HL-60/S4 treated with phorbol 12-myristate 13-acetate at 8.2 ng/mL for 4 days and 3 days (cell line): ENCODE data around the gene GNG4.
"Not testable (repeated sequence)": the region's sequence is repeated elsewhere in the genome, so short reads cannot be mapped to it uniquely, and the experiment has no call there.

ENCODE experiments used
- in situ Hi-C: fragments of 300-500 bp; cut with MboI; formaldehyde crosslinking; loops from 2 replicates; pipeline ENCODE4 v1.15.0; 2022; ENCODE audit warnings: low sequenced_read_pairs

GNG4 gene

GRCh38 chr1:235650341-235651169, 971 bp upstream of the GNG4 start:
- in situ Hi-C loops, result no loop called here

- in situ Hi-C loops, result no loop called here
These were observed 623 bp downstream of the GNG4 start for GRCh38 chr1:235648954-235649367.

GRCh38 chr1:235648407-235648907, 1.1 kb downstream of the GNG4 start:
- in situ Hi-C loops, result no loop called here

DNA sequence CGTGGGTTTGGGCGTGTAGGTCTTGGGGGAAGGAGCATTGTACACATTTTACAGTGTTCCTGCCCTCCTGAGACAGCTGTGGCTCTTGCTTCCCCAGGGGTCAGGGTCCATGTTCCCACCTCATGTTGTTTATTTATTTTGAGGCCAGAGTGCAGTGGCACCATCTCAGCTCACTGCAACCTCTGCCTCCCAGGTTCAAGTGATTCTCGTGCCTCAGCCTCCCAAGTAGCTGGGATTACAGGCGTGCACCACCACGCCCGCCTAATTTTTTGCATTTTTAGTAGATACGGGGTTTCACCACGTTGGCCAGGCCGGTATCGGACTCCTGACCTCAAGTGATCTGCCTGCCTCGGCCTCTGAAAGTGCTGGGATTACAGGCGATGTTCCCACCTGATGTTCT, 2.0 kb downstream of the GNG4 start:
- in situ Hi-C loops, result not testable (repeated sequence)

DNA sequence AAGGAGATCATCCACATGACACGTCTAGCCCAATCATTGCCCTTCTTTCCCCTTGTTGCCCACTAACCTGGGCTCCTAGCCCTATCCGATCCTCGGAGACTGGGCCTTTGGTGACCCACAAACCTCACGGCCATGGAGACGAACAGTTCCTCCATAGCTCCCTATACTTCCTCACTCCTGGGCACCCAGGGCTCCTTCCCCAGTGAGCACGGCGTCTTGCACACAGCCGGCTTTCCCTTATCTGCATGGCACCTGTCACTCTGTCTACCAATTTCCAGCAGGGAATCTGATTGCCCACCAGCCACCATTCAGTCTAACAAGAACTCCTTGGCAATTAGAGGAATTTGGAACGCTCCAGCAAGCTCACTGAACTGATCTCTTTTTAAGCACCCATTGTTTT, 3.1 kb downstream of the GNG4 start:
- in situ Hi-C loops, result no loop called here

DNA sequence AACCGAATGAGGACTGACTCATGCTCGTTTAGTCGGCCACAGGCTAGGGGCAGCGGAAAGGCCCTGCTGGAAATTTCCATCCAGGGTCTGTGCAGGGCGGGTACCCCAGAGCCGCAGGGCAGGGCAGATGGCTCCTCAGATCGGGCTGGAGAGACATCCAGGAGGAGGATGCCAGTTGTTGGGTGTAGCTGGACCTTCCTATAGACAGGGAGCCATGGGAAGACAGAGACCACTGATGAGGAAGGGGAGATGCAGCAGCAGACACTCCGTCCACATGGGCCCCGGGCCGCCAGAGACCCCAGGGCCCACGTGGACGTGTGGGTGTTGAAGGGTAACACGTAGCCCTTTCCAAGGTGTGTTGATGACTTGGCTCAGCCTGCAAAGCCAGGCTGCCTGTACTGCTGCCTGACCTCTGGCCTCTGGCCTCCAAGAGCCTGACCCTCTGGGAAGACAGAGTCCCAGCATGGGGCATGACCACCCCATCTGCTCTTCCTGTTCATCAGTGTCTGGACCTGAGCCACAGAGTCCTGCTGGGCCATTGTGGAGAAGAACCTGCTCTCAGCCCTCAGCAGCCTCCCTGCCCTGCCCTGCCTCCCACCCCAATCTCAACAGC, 4.8 kb downstream of the GNG4 start:
- in situ Hi-C loops, result no loop called here

DNA sequence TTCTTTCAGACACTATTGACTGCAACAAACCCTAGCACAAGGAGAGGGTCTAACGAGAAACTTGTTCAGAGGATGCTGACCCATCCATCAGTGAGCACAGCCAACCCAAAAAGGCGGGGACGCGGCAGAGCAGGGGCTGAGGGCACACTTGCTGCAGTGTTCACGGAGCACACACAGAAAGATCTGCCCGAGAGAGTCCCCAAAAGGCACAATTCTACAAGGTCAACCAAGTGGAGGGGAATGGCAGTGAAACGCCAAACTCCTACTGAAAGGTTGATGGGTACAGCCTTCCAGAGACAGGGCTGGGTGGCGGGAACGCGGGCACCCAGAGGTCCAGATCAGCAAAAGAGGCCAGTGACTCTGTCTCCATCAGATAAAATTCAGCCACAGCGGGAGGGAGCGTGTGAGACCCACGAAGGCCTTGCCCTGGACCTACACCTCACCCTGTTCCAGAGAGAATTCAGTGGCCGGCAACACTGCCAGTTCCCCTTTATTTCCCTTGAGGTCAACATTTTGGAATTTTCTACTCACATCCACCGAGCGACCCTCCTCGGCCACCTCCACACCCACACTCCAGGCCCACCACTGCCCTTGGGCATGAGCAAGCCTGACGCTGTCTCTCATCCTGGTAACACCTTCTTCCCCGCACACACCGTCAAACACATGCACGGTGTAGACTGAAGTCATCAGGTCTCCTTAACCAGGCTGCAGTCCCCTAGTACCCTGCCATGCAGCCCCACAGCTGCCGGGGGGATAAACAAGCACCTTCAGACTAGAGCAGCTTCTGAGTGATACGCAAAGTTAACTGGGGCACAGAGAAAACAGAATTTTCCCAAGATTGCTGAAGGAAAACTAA, 5.5 kb downstream of the GNG4 start:
- in situ Hi-C loops, result no loop called here

DNA sequence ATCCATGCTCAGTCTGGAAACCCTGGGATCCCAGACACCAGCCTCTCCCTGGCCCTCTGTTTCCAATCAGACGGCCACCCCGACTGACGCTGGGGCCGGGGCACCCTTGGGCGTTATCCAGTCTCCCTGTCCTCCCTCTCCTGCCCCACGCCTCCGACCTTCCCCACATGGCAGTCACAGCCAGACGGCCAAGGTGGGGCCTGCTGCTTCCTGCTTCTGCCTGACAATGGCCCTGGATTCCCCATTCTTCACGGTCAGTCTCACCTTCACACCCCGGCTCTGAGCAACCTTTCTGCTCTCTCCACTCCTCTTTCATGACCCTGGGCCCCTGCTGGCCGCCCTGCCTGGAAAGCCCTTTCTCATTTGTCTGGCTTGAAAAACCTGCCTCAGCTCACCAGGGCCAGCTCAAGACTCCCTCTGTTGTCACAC, 6.6 kb downstream of the GNG4 start:
- in situ Hi-C loops, result no loop called here

DNA sequence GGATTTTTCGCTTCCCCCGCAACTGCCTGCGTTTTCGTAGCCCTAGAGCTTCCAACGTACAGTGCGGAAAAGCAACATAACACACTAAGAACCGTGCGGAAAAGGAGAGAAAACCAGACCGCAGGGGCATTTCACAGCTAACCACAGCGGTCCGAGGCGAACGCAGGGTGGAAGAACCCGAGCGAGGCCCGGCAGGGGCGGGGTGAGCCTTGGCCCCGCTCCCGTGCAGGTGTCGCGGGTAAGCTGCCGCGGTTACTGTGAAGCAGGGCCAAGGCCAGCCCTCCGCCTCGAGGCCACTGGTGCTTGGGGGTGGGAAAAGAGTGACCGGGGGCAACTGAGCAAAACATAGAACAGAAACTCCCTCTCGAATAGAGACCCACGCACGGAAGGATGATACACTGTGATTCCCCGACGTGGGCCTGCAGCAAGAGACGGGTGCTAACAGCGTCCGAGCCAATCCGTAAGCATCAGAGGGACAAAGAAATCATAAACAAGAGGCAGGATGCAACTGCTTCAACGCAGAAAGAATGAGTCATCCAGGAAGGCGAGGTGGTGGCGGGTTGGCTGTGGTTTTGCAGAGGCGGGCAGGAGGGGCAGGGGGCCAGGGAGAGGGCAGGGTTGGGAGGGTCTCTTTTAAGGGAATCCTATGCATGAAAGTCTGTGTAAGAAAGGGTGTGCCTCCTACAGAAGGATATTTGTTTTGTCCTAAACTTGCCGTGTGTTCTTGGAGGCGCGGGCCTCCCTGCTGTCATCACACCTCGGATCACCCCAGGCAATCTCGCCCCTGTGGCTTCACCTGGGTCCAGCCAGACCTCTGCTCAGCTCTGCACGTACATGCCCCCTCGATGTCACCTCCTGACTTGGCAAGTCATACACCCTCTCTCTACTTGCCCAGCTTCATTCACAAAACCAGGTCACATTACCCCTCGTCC, 7.3 kb downstream of the GNG4 start:
- in situ Hi-C loops, result no loop called here

DNA sequence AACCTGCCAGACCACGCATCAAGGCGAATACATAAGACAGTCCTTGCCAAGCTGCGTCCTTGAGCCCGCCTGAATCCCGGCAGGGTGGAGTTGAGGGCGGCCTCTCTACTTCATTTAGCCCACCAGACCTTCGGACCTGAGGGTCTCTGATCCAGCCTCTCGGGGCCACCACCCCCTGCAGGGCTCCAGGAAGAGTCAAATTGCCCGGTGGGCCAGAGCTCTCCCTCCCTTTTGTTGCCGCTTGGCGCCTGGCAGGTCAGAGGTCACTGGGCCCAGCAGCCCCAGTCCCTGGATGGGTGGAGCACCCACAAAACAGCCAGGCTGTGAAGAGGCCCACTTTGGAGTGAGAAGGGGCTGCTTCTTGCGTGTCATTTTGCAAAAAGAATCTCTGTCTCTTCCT, 9.0 kb downstream of the GNG4 start:
- in situ Hi-C loops, result no loop called here

DNA sequence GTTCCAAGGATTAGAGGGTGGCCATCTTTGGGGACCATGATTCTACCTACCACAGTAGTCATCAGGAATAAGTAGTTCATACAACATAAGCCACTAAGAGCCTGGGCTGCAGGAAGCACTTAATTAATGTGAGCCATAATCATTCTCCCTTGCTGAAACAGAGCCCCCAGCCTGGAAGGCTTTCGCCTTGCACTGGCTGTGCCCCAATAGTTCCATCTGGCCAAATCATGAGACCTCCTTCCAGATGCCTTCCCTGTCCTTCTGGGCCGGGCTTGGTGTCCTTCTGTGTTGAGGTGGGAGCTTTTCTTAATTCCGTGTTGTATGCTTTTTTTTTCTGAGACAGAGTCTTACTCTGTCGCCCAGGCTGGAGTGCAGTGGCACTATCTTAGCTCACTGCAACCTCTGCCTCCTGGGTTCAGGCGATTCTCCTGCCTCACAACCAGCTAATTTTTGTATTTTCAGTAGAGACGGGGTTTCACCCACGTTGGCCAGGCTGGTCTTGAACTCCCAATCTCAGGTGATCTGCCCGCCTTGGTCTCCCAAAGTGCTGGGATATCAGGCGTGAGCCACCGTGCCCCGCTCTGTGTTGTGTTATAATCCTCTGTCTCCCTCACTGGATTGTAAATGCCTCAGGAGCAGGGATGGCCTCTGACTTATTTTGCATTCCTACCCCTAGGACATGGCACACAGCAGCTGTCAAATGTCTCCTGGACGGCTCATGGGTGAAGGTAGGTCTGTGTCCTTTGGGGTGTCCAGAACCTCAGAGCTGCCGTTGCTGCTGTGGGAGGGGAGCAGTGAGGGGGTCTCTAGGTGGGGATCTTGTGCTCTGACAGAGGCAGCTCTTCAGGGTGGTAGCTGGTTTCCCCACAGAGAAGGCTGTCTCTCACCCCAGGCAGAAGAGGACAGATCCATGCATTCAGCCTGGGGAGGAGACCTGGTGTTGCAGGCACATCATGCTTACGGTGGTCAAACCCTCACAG, 10.1 kb downstream of the GNG4 start:
- in situ Hi-C loops, result no loop called here

DNA sequence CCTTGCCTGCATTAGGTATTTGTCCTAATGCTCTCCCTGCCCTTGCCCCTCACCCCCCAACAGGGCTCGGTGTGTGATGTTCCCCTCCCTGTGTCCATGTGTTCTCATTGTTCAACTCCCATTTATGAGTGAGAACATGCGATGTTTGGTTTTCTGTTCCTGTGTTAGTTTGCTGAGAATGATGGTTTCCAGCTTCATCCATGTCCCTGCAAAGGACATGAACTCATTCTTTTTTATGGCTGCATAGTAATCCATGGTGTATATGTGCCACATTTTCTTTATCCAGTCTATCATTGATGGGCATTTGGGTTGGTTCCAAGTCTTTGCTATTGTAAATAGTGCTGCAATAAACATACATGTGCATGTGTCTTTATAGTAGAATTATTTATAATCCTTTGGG, 11.0 kb downstream of the GNG4 start:
- in situ Hi-C loops, result not testable (repeated sequence)

GRCh38 chr1:235637756-235638534, 11.6 kb downstream of the GNG4 start:
- in situ Hi-C loops, result no loop called here

- in situ Hi-C loops, result no loop called here
These were observed 13.5 kb downstream of the GNG4 start for GRCh38 chr1:235635938-235636662.

DNA sequence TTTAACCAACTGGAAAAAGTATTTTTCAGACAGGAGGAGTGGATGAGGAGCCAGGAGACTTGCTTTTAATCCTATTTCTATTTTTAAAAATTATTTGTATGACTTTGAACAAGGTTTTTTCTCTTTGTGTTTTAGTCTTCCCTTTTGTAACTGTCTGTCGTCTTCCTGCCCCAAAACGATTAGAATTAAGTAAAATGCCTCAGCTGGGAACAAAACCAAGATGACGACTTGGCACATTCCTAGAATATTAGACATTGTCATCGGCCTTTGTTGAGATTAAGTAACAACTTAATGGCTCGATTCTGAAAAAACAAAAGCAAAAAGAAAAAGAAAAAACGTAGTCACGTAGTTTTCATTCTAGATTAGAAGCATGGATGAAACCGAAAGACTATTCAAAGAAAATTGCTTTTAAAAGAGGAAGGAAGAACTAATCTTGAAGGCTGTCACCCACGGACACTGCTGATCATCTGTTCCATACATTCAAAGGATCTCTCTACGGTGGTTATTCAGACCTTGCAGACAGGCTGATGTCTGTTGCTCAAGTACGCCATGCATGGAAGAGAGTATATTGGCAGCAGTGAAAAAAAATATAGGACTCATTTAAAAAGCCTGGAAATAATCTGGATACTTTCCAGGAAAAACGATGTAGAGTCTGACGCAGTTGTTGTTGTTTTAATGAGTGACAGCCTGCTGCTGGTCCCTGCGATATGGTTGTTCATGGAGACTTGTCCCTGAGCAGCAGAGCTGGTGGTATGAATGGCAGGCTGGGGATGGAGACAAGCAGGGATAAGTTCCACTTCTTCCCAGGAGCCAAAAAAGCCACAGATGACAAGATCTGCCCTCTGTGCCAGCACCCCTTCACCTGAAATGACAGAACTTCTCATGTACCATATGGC, 16.8 kb downstream of the GNG4 start:
- in situ Hi-C loops, result no loop called here

GRCh38 chr1:235631816-235632215, 17.8 kb downstream of the GNG4 start:
- in situ Hi-C loops, result no loop called here
